Measurements from ENCODE around the gene UBR4. TPM values are rescaled to one million over a fixed set of nuclear protein-coding genes. Genes with fewer than 3 reads are reported as not detected.

Gene UBR4
- total and polyA plus RNA-seq, 2 experiments from 2014 or later: 111 to 230 TPM

DNA sequence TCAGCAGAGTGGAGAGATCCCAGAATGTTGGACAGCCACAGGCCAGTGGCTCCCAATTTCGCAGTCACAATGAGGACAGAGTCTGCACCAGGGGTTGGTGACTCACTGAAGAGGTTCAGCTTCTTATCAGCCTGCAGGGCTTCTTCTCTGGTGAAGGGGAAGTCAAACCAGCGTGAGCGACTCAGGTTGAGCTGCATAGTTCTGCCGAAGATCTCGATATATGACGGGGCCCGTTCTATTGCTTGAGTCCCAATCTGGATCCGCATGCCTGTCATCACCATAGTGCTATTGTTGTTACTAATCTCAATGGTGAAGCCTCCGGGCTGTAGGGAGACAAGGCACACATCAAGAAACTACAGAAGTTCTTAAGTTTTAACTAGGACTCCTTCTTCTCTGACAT, 58.5 kb downstream of the UBR4 start:
- TF ChIP-seq EZH2phosphoT487 (IDR thresholded peaks at IDR 0.05; ENCODE audit: unreplicated experiment): no peak
- TF ChIP-seq, protein P1, sequence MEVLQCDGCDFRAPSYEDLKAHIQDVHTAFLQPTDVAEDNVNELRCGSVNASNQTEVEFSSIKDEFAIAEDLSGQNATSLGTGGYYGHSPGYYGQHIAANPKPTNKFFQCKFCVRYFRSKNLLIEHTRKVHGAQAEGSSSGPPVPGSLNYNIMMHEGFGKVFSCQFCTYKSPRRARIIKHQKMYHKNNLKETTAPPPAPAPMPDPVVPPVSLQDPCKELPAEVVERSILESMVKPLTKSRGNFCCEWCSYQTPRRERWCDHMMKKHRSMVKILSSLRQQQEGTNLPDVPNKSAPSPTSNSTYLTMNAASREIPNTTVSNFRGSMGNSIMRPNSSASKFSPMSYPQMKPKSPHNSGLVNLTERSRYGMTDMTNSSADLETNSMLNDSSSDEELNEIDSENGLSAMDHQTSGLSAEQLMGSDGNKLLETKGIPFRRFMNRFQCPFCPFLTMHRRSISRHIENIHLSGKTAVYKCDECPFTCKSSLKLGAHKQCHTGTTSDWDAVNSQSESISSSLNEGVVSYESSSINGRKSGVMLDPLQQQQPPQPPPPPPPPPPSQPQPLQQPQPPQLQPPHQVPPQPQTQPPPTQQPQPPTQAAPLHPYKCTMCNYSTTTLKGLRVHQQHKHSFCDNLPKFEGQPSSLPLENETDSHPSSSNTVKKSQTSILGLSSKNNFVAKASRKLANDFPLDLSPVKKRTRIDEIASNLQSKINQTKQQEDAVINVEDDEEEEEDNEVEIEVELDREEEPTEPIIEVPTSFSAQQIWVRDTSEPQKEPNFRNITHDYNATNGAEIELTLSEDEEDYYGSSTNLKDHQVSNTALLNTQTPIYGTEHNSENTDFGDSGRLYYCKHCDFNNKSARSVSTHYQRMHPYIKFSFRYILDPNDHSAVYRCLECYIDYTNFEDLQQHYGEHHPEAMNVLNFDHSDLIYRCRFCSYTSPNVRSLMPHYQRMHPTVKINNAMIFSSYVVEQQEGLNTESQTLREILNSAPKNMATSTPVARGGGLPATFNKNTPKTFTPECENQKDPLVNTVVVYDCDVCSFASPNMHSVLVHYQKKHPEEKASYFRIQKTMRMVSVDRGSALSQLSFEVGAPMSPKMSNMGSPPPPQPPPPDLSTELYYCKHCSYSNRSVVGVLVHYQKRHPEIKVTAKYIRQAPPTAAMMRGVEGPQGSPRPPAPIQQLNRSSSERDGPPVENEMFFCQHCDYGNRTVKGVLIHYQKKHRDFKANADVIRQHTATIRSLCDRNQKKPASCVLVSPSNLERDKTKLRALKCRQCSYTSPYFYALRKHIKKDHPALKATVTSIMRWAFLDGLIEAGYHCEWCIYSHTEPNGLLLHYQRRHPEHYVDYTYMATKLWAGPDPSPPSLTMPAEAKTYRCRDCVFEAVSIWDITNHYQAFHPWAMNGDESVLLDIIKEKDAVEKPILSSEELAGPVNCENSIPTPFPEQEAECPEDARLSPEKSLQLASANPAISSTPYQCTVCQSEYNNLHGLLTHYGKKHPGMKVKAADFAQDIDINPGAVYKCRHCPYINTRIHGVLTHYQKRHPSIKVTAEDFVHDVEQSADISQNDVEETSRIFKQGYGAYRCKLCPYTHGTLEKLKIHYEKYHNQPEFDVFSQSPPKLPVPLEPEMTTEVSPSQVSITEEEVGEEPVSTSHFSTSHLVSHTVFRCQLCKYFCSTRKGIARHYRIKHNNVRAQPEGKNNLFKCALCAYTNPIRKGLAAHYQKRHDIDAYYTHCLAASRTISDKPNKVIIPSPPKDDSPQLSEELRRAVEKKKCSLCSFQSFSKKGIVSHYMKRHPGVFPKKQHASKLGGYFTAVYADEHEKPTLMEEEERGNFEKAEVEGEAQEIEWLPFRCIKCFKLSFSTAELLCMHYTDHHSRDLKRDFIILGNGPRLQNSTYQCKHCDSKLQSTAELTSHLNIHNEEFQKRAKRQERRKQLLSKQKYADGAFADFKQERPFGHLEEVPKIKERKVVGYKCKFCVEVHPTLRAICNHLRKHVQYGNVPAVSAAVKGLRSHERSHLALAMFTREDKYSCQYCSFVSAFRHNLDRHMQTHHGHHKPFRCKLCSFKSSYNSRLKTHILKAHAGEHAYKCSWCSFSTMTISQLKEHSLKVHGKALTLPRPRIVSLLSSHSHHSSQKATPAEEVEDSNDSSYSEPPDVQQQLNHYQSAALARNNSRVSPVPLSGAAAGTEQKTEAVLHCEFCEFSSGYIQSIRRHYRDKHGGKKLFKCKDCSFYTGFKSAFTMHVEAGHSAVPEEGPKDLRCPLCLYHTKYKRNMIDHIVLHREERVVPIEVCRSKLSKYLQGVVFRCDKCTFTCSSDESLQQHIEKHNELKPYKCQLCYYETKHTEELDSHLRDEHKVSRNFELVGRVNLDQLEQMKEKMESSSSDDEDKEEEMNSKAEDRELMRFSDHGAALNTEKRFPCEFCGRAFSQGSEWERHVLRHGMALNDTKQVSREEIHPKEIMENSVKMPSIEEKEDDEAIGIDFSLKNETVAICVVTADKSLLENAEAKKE (CRISPR knock-in tag; IDR thresholded peaks at IDR 0.05): no peak
- TF ChIP-seq, protein P2, sequence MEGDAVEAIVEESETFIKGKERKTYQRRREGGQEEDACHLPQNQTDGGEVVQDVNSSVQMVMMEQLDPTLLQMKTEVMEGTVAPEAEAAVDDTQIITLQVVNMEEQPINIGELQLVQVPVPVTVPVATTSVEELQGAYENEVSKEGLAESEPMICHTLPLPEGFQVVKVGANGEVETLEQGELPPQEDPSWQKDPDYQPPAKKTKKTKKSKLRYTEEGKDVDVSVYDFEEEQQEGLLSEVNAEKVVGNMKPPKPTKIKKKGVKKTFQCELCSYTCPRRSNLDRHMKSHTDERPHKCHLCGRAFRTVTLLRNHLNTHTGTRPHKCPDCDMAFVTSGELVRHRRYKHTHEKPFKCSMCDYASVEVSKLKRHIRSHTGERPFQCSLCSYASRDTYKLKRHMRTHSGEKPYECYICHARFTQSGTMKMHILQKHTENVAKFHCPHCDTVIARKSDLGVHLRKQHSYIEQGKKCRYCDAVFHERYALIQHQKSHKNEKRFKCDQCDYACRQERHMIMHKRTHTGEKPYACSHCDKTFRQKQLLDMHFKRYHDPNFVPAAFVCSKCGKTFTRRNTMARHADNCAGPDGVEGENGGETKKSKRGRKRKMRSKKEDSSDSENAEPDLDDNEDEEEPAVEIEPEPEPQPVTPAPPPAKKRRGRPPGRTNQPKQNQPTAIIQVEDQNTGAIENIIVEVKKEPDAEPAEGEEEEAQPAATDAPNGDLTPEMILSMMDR (conservative IDR thresholded peaks at IDR 0.05; ENCODE audit: low read depth in 2 of 2): no peak
- no peak for TF ChIP-seq ZNF331 (CRISPR knock-in tag; IDR thresholded peaks at IDR 0.05; ENCODE audit: low read depth)
- no peak for TF ChIP-seq CREB1 (CRISPR knock-in tag; IDR thresholded peaks at IDR 0.05; ENCODE audit: low read depth)
- TF ChIP-seq JUNB (IDR thresholded peaks at IDR 0.05; ENCODE audit: unreplicated experiment): no peak
- TF ChIP-seq ZNF114 (CRISPR knock-in tag; IDR thresholded peaks at IDR 0.05): no peak
- TF ChIP-seq, protein P3, sequence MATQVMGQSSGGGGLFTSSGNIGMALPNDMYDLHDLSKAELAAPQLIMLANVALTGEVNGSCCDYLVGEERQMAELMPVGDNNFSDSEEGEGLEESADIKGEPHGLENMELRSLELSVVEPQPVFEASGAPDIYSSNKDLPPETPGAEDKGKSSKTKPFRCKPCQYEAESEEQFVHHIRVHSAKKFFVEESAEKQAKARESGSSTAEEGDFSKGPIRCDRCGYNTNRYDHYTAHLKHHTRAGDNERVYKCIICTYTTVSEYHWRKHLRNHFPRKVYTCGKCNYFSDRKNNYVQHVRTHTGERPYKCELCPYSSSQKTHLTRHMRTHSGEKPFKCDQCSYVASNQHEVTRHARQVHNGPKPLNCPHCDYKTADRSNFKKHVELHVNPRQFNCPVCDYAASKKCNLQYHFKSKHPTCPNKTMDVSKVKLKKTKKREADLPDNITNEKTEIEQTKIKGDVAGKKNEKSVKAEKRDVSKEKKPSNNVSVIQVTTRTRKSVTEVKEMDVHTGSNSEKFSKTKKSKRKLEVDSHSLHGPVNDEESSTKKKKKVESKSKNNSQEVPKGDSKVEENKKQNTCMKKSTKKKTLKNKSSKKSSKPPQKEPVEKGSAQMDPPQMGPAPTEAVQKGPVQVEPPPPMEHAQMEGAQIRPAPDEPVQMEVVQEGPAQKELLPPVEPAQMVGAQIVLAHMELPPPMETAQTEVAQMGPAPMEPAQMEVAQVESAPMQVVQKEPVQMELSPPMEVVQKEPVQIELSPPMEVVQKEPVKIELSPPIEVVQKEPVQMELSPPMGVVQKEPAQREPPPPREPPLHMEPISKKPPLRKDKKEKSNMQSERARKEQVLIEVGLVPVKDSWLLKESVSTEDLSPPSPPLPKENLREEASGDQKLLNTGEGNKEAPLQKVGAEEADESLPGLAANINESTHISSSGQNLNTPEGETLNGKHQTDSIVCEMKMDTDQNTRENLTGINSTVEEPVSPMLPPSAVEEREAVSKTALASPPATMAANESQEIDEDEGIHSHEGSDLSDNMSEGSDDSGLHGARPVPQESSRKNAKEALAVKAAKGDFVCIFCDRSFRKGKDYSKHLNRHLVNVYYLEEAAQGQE (IDR thresholded peaks at IDR 0.05; ENCODE audit: unreplicated experiment): no peak
- TF ChIP-seq, protein P4, sequence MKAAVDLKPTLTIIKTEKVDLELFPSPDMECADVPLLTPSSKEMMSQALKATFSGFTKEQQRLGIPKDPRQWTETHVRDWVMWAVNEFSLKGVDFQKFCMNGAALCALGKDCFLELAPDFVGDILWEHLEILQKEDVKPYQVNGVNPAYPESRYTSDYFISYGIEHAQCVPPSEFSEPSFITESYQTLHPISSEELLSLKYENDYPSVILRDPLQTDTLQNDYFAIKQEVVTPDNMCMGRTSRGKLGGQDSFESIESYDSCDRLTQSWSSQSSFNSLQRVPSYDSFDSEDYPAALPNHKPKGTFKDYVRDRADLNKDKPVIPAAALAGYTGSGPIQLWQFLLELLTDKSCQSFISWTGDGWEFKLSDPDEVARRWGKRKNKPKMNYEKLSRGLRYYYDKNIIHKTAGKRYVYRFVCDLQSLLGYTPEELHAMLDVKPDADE (IDR thresholded peaks at IDR 0.05): no peak
- no peak for TF ChIP-seq NANOG (IDR thresholded peaks at IDR 0.05; ENCODE audit: borderline replicate concordance)
- no peak for TF ChIP-seq EZH2 (IDR thresholded peaks at IDR 0.05; ENCODE audit: low read depth, unreplicated experiment)
- no peak for TF ChIP-seq STAT1 (IDR thresholded peaks at IDR 0.05; ENCODE audit: unreplicated experiment)
- no peak for TF ChIP-seq POLR2AphosphoS5 (IDR thresholded peaks at IDR 0.05; ENCODE audit: low read depth)
- Histone ChIP-seq H3K79me2 (replicated peaks; ENCODE audit: insufficient read depth) (no peaks in the 10 kb centered on the region; the same call in 1 of the 2 replicates), H2AFZ (no peak overlapping the region), H3K36me3 (ENCODE audit: insufficient read depth) (peaks cover 100% of the 10 kb centered on the region), H3K27me3 (ENCODE audit: insufficient read depth) (no peaks in the 10 kb centered on the region), H4K20me1 (replicated peaks; ENCODE audit: insufficient read depth) (peaks cover 44% of the 10 kb centered on the region), H3K9me2 (ENCODE audit: insufficient read depth) (no peaks in the 10 kb centered on the region), H3K27ac (ENCODE audit: low read depth) (no peak overlapping the region), H3K4me1 (ENCODE audit: insufficient read depth) (no peaks in the 10 kb centered on the region), H3F3A (replicated peaks; ENCODE audit: low read depth) (no peaks in the 10 kb centered on the region), H3K4me3 (no peak overlapping the region), H3K4me2 (no peak overlapping the region)
- Mint-ChIP-seq H3K4me1 (no peaks in the 10 kb centered on the region), H3K9me3 (no peaks in the 10 kb centered on the region), H3K4me3 (no peak overlapping the region), H3K27ac (no peak overlapping the region), H3K36me3 (ENCODE audit: low read depth) (peaks cover 100% of the 10 kb centered on the region), H3K27me3 (ENCODE audit: insufficient read depth, low read depth, poor library complexity) (peaks cover 4% of the 10 kb centered on the region)
- no peak for ATAC-seq
- no peak for DNase-seq (ENCODE audit: low spot score)

All from GM23338 (cell line).